ENCODE measurements around the gene ARF6.
"Not testable (repeated sequence)": the region's sequence is repeated elsewhere in the genome, so short reads cannot be mapped to it uniquely, and the experiment has no call there.

Gene ARF6

GRCh38 chr14:49923881-49924280 lies 31.0 kb downstream of the ARF6 start:
- no peaks in the 10 kb centered on the region for H3K9me3 Mint-ChIP-seq
- no peaks in the 10 kb centered on the region for H3K27me3 Mint-ChIP-seq
- peak overlapping the region; percentile 84 for H3K27ac Mint-ChIP-seq (ENCODE audit: low read depth)
- no peak overlapping the region for H3K4me3 Mint-ChIP-seq
- no peak for DNase-seq (ENCODE audit: low spot score in 2 of 2)
- peaks cover 9% of the 10 kb centered on the region for H3K4me1 Mint-ChIP-seq
- ATAC-seq (replicated peaks; ENCODE audit: extremely low read depth, poor library complexity, severe bottlenecking): no peak
- H3K36me3 Mint-ChIP-seq (ENCODE audit: insufficient read depth): peaks cover 1% of the 10 kb centered on the region

GRCh38 chr14:49924852-49925251 lies 32.0 kb downstream of the ARF6 start:
- no peak for DNase-seq (ENCODE audit: low spot score in 2 of 2)
- Mint-ChIP-seq H3K36me3 (ENCODE audit: insufficient read depth) (peaks cover 1% of the 10 kb centered on the region), H3K27me3 (no peaks in the 10 kb centered on the region), H3K4me1 (peaks cover 8% of the 10 kb centered on the region), H3K9me3 (no peaks in the 10 kb centered on the region), H3K27ac (ENCODE audit: low read depth) (peak overlapping the region; percentile 41), H3K4me3 (no peak overlapping the region)
- ATAC-seq (replicated peaks; ENCODE audit: extremely low read depth, poor library complexity, severe bottlenecking): no peak

- Mint-ChIP-seq H3K36me3 (ENCODE audit: insufficient read depth) (no peaks in the 10 kb centered on the region), H3K4me1 (peaks cover 10% of the 10 kb centered on the region), H3K9me3 (no peaks in the 10 kb centered on the region), H3K27ac (ENCODE audit: low read depth) (no peak overlapping the region), H3K4me3 (no peak overlapping the region), H3K27me3 (no peaks in the 10 kb centered on the region)
- no peak for DNase-seq (ENCODE audit: low spot score in 2 of 2)
- no peak for ATAC-seq (replicated peaks; ENCODE audit: extremely low read depth, poor library complexity, severe bottlenecking)
Measured at GRCh38 chr14:49926803-49927202, 33.9 kb downstream of the ARF6 start.

- H3K4me3 Mint-ChIP-seq: no peak overlapping the region
- peaks cover 10% of the 10 kb centered on the region for H3K4me1 Mint-ChIP-seq
- H3K27ac Mint-ChIP-seq (ENCODE audit: low read depth): no peak overlapping the region
- no peaks in the 10 kb centered on the region for H3K36me3 Mint-ChIP-seq (ENCODE audit: insufficient read depth)
- no peaks in the 10 kb centered on the region for H3K9me3 Mint-ChIP-seq
- ATAC-seq (replicated peaks; ENCODE audit: extremely low read depth, poor library complexity, severe bottlenecking): no peak
- H3K27me3 Mint-ChIP-seq: no peaks in the 10 kb centered on the region
- DNase-seq (ENCODE audit: low spot score in 2 of 2): no peak
Measured at GRCh38 chr14:49928015-49928414, 35.1 kb downstream of the ARF6 start.

- Mint-ChIP-seq H3K4me1 (peaks cover 6% of the 10 kb centered on the region), H3K27me3 (no peaks in the 10 kb centered on the region), H3K9me3 (no peaks in the 10 kb centered on the region), H3K27ac (ENCODE audit: low read depth) (no peak overlapping the region), H3K4me3 (no peak overlapping the region), H3K36me3 (ENCODE audit: insufficient read depth) (no peaks in the 10 kb centered on the region)
- ATAC-seq (replicated peaks; ENCODE audit: extremely low read depth, poor library complexity, severe bottlenecking) (no peak), DNase-seq (ENCODE audit: low spot score in 2 of 2) (no peak)
Measured at GRCh38 chr14:49930720-49931119, 37.8 kb downstream of the ARF6 start.

- H3K27ac Mint-ChIP-seq (ENCODE audit: low read depth): no peak overlapping the region
- no peaks in the 10 kb centered on the region for H3K36me3 Mint-ChIP-seq (ENCODE audit: insufficient read depth)
- no peaks in the 10 kb centered on the region for H3K27me3 Mint-ChIP-seq
- H3K4me1 Mint-ChIP-seq: peaks cover 9% of the 10 kb centered on the region
- DNase-seq (ENCODE audit: low spot score in 2 of 2) (no peak), ATAC-seq (replicated peaks; ENCODE audit: extremely low read depth, poor library complexity, severe bottlenecking) (no peak)
- H3K4me3 Mint-ChIP-seq: no peak overlapping the region
- no peaks in the 10 kb centered on the region for H3K9me3 Mint-ChIP-seq
Measured at GRCh38 chr14:49931523-49931922, 38.6 kb downstream of the ARF6 start.

- Mint-ChIP-seq H3K36me3 (ENCODE audit: insufficient read depth) (no peaks in the 10 kb centered on the region), H3K9me3 (no peaks in the 10 kb centered on the region), H3K4me3 (no peak overlapping the region), H3K27ac (ENCODE audit: low read depth) (no peak overlapping the region), H3K4me1 (peaks cover 12% of the 10 kb centered on the region), H3K27me3 (no peaks in the 10 kb centered on the region)
- ATAC-seq (replicated peaks; ENCODE audit: extremely low read depth, poor library complexity, severe bottlenecking) (no peak), DNase-seq (ENCODE audit: low spot score in 2 of 2) (no peak)
Measured at GRCh38 chr14:49933128-49933527, 40.2 kb downstream of the ARF6 start.

- H3K4me3 Mint-ChIP-seq: no peak overlapping the region
- no peak overlapping the region for H3K27ac Mint-ChIP-seq (ENCODE audit: low read depth)
- no peak for ATAC-seq (replicated peaks; ENCODE audit: extremely low read depth, poor library complexity, severe bottlenecking)
- no peak for DNase-seq (ENCODE audit: low spot score in 2 of 2)
- peaks cover 12% of the 10 kb centered on the region for H3K4me1 Mint-ChIP-seq
- H3K36me3 Mint-ChIP-seq (ENCODE audit: insufficient read depth): no peaks in the 10 kb centered on the region
- no peaks in the 10 kb centered on the region for H3K9me3 Mint-ChIP-seq
- H3K27me3 Mint-ChIP-seq: no peaks in the 10 kb centered on the region
Measured at GRCh38 chr14:49933704-49934103, 40.8 kb downstream of the ARF6 start.

GRCh38 chr14:49934646-49935045 lies 41.8 kb downstream of the ARF6 start:
- DNase-seq (ENCODE audit: low spot score in 2 of 2): no peak
- peaks cover 5% of the 10 kb centered on the region for H3K9me3 Mint-ChIP-seq

GRCh38 chr14:49935526-49935925 lies 42.6 kb downstream of the ARF6 start:
- DNase-seq (ENCODE audit: low spot score in 2 of 2) (no peak), ATAC-seq (replicated peaks; ENCODE audit: extremely low read depth, poor library complexity, severe bottlenecking) (no peak)
- peaks cover 25% of the 10 kb centered on the region for H3K4me1 Mint-ChIP-seq
- no peaks in the 10 kb centered on the region for H3K27me3 Mint-ChIP-seq
- H3K9me3 Mint-ChIP-seq: peaks cover 5% of the 10 kb centered on the region
- no peak overlapping the region for H3K27ac Mint-ChIP-seq (ENCODE audit: low read depth)
- no peak overlapping the region for H3K4me3 Mint-ChIP-seq
- no peaks in the 10 kb centered on the region for H3K36me3 Mint-ChIP-seq (ENCODE audit: insufficient read depth)

More at GRCh38 chr14:49934646-49935045, 41.8 kb downstream of the ARF6 start:
- ATAC-seq (replicated peaks; ENCODE audit: extremely low read depth, poor library complexity, severe bottlenecking): no peak
- Mint-ChIP-seq H3K27me3 (no peaks in the 10 kb centered on the region), H3K36me3 (ENCODE audit: insufficient read depth) (no peaks in the 10 kb centered on the region), H3K27ac (ENCODE audit: low read depth) (no peak overlapping the region), H3K4me3 (no peak overlapping the region), H3K4me1 (peaks cover 19% of the 10 kb centered on the region)

GRCh38 chr14:49936246-49936645 lies 43.4 kb downstream of the ARF6 start:
- H3K36me3 Mint-ChIP-seq (ENCODE audit: insufficient read depth); H3K27ac Mint-ChIP-seq (ENCODE audit: low read depth); H3K4me3 Mint-ChIP-seq; DNase-seq (ENCODE audit: low spot score in 2 of 2); H3K9me3 Mint-ChIP-seq; H3K27me3 Mint-ChIP-seq; ATAC-seq (replicated peaks; ENCODE audit: extremely low read depth, poor library complexity, severe bottlenecking): not testable (repeated sequence)
- H3K4me1 Mint-ChIP-seq: peaks cover 27% of the 10 kb centered on the region

GRCh38 chr14:49936882-49937281 lies 44.0 kb downstream of the ARF6 start:
- ATAC-seq (replicated peaks; ENCODE audit: extremely low read depth, poor library complexity, severe bottlenecking); DNase-seq (ENCODE audit: low spot score in 2 of 2); H3K9me3 Mint-ChIP-seq; H3K27ac Mint-ChIP-seq (ENCODE audit: low read depth); H3K4me3 Mint-ChIP-seq; H3K27me3 Mint-ChIP-seq; H3K36me3 Mint-ChIP-seq (ENCODE audit: insufficient read depth): not testable (repeated sequence)
- peaks cover 31% of the 10 kb centered on the region for H3K4me1 Mint-ChIP-seq

GRCh38 chr14:49939215-49939614 lies 46.3 kb downstream of the ARF6 start:
- not testable (repeated sequence) for ATAC-seq (replicated peaks; ENCODE audit: extremely low read depth, poor library complexity, severe bottlenecking)

More at GRCh38 chr14:49939215-49939614, 46.3 kb downstream of the ARF6 start:
- not testable (repeated sequence) for DNase-seq (ENCODE audit: low spot score in 2 of 2); H3K36me3 Mint-ChIP-seq (ENCODE audit: insufficient read depth); H3K27me3 Mint-ChIP-seq; H3K27ac Mint-ChIP-seq (ENCODE audit: low read depth)
- Mint-ChIP-seq H3K9me3 (peaks cover 14% of the 10 kb centered on the region), H3K4me1 (peaks cover 46% of the 10 kb centered on the region), H3K4me3 (peak overlapping the region; percentile 32)

Measured in central memory CD8-positive, alpha-beta T cell (primary cell).